H1 (cell line): ENCODE data around the gene AQP12A. TPM values are rescaled to one million over a fixed set of nuclear protein-coding genes. Genes with fewer than 3 reads are reported as not detected.

ENCODE experiments used
- CTCF ChIA-PET: fragments of 300-600 bp; sonication (Branson Sonifier 250); formaldehyde crosslinking; loops from one replicate; lab custom pipeline; 2021; ENCODE audit not compliant: partially characterized antibody; lab: Charles Lee
- POLR2A ChIA-PET: fragments of 300-600 bp; sonication (Branson Sonifier 250); formaldehyde crosslinking; loops from one replicate; lab custom pipeline; 2021; ENCODE audit warnings: inconsistent platforms; ENCODE audit not compliant: partially characterized antibody; lab: Charles Lee
- DNase-seq, 2 experiments: peaks; one replicate each; pipeline versions ENCODE4 v3.0.0 to v3.0.0-alpha.2; 2010 to 2022; ENCODE audit warnings: low spot score in 2 of 2, low read depth in 1 of 2, mixed read lengths in 1 of 2
- FAIRE-seq: peaks from 2 replicates; lab custom pipeline; 2011; peaks lifted over from hg19 to GRCh38; lab: Jason Lieb, UNC
- H2AFZ ChIP-seq: 2 replicates; pipeline ENCODE4 v1.8.1; 2012; ENCODE audit warnings: low read length, inconsistent platforms
- H2AK5ac ChIP-seq: 2 replicates; pipeline ENCODE4 v1.6.1; 2013; ENCODE audit warnings: low read depth, low read length
- H2BK120ac ChIP-seq: replicated peaks from 2 replicates; pipeline ENCODE3; 2013; ENCODE audit warnings: low read depth, low read length, inconsistent platforms
- H2BK12ac ChIP-seq: 2 replicates; pipeline ENCODE4 v1.6.1; 2013; ENCODE audit warnings: low read depth, low read length
- H2BK15ac ChIP-seq: 2 replicates; pipeline ENCODE4 v1.6.1; 2013; ENCODE audit warnings: low read length
- H2BK20ac ChIP-seq: 2 replicates; pipeline ENCODE4 v1.6.1; 2013; ENCODE audit warnings: low read length
- H2BK5ac ChIP-seq: 2 replicates; pipeline ENCODE4 v1.6.1; 2013; ENCODE audit warnings: low read depth, low read length
- H3K14ac ChIP-seq: 2 replicates; pipeline ENCODE4 v1.6.1; 2013; ENCODE audit warnings: inconsistent platforms; ENCODE audit not compliant: insufficient read length
- H3K18ac ChIP-seq: 2 replicates; pipeline ENCODE4 v1.6.1; 2013; ENCODE audit warnings: low read length; ENCODE audit errors: extremely low read depth
- H3K23ac ChIP-seq: 2 replicates; pipeline ENCODE4 v1.6.1; 2013; ENCODE audit warnings: inconsistent platforms; ENCODE audit not compliant: insufficient read length
- H3K23me2 ChIP-seq: 2 replicates; pipeline ENCODE4 v1.6.1; 2013; ENCODE audit warnings: low read depth, low read length
- H3K27ac ChIP-seq: 2 replicates; pipeline ENCODE4 v1.6.1; 2011; ENCODE audit warnings: low read depth, low read length, inconsistent platforms
- H3K27me3 ChIP-seq, 4 experiments: replicated peaks in 1 of 4; 1 replicate in 1 of 4; 2 replicates in 3 of 4; pipeline versions ENCODE4 v1.6.1 to v1.8.1; 2011 to 2013; ENCODE audit warnings: low read length in 3 of 4, mild to moderate bottlenecking in 3 of 4, inconsistent platforms in 2 of 4, mixed read lengths in 2 of 4, moderate library complexity in 1 of 4; ENCODE audit not compliant: control insufficient read depth in 3 of 4, insufficient read depth in 3 of 4; ENCODE audit errors: extremely low read depth in 1 of 4
- H3K36me3 ChIP-seq, 4 experiments: 2 replicates each; pipeline versions ENCODE4 v1.6.1 to v1.8.1; 2011 to 2013; ENCODE audit warnings: mild to moderate bottlenecking in 4 of 4, low read length in 3 of 4, moderate library complexity in 2 of 4, control low read depth in 1 of 4, inconsistent platforms in 1 of 4; ENCODE audit not compliant: insufficient read depth in 4 of 4, control insufficient read depth in 2 of 4
- H3K4ac ChIP-seq: replicated peaks from 2 replicates; pipeline ENCODE3; 2013; ENCODE audit warnings: low read length, low read depth, mixed read lengths, inconsistent platforms; ENCODE audit not compliant: insufficient read length
- H3K4me1 ChIP-seq, 4 experiments: replicated peaks in 1 of 4; 1 replicate in 1 of 4; 2 replicates in 3 of 4; pipeline versions ENCODE4 v1.6.1 to v1.8.1; 2011 to 2013; ENCODE audit warnings: low read length in 3 of 4, inconsistent platforms in 2 of 4, mixed read lengths in 1 of 4; ENCODE audit not compliant: insufficient read depth in 4 of 4, control insufficient read depth in 3 of 4
- H3K4me2 ChIP-seq, 2 experiments: 2 replicates each; pipeline versions ENCODE4 v1.6.1 to v1.8.1; 2011 to 2013; ENCODE audit warnings: low read depth in 2 of 2, low read length in 2 of 2, control low read depth in 1 of 2, inconsistent platforms in 1 of 2, mild to moderate bottlenecking in 1 of 2; ENCODE audit not compliant: insufficient read depth in 1 of 2
- H3K4me3 ChIP-seq, 4 experiments: fragments of 200-600, 300-600 bp in 1 of 4; sonication (generic), shearing (Covaris generic), sonication (Bioruptor Twin) in 1 of 4; 2 replicates each; pipeline versions ENCODE4 v1.5.1 to v1.8.1; 2011 to 2016; ENCODE audit warnings: low read length in 4 of 4, low read depth in 3 of 4, control low read depth in 2 of 4, inconsistent platforms in 2 of 4, mild to moderate bottlenecking in 2 of 4, mixed read lengths in 1 of 4, moderate library complexity in 1 of 4; ENCODE audit not compliant: insufficient read depth in 2 of 4; ENCODE audit errors: extremely low read depth in 1 of 4
- H3K56ac ChIP-seq: replicated peaks from 2 replicates; pipeline ENCODE3; 2013; ENCODE audit warnings: low read depth, mild to moderate bottlenecking, mixed read lengths, low read length, inconsistent platforms; ENCODE audit not compliant: insufficient read length
- H3K79me1 ChIP-seq: 2 replicates; pipeline ENCODE4 v1.6.1; 2013; ENCODE audit warnings: low read depth, low read length, control low read depth
- H3K79me2 ChIP-seq, 2 experiments: 2 replicates each; pipeline versions ENCODE4 v1.6.1 to v1.8.1; 2012 to 2013; ENCODE audit warnings: low read length in 2 of 2, mild to moderate bottlenecking in 2 of 2, inconsistent platforms in 1 of 2; ENCODE audit not compliant: insufficient read depth in 2 of 2, control insufficient read depth in 1 of 2
- H3K9ac ChIP-seq, 4 experiments: replicated peaks in 1 of 4; 1 replicate in 1 of 4; 2 replicates in 3 of 4; pipeline versions ENCODE4 v1.6.1 to v1.8.1; 2011 to 2013; ENCODE audit warnings: low read depth in 3 of 4, low read length in 3 of 4, control low read depth in 2 of 4, mild to moderate bottlenecking in 2 of 4, moderate library complexity in 2 of 4, inconsistent platforms in 1 of 4; ENCODE audit errors: extremely low read depth in 1 of 4
- H3K9me3 ChIP-seq, 2 experiments: 2 replicates each; pipeline versions ENCODE4 v1.6.1 to v1.8.1; 2012 to 2013; ENCODE audit warnings: mild to moderate bottlenecking in 2 of 2, moderate library complexity in 2 of 2, control low read depth in 1 of 2, inconsistent platforms in 1 of 2, low read depth in 1 of 2, low read length in 1 of 2, mixed read lengths in 1 of 2; ENCODE audit not compliant: insufficient read depth in 2 of 2
- H4K20me1 ChIP-seq, 2 experiments: replicated peaks in 1 of 2; 2 replicates each; pipeline versions ENCODE3 to v1.8.1; 2011 to 2013; ENCODE audit warnings: inconsistent platforms in 2 of 2, low read length in 2 of 2, mild to moderate bottlenecking in 1 of 2; ENCODE audit not compliant: insufficient read depth in 2 of 2, control insufficient read depth in 1 of 2
- H4K5ac ChIP-seq: 2 replicates; pipeline ENCODE4 v1.6.1; 2013; ENCODE audit warnings: low read length, low read depth, mixed read lengths, inconsistent platforms; ENCODE audit not compliant: insufficient read length
- H4K8ac ChIP-seq: 2 replicates; pipeline ENCODE4 v1.8.0; 2013; ENCODE audit warnings: mild to moderate bottlenecking, moderate library complexity, low read length, inconsistent platforms; ENCODE audit not compliant: insufficient read depth; ENCODE audit errors: extremely low read depth
- H4K91ac ChIP-seq: replicated peaks from 2 replicates; pipeline ENCODE3; 2013; ENCODE audit warnings: low read length, mixed read lengths, inconsistent platforms; ENCODE audit not compliant: insufficient read length
- WGBS, 2 experiments: shearing (Covaris generic) in 1 of 2; methylation state at CpG; one replicate each; pipeline versions ENCODE4 v1.1.6 to v1.1.7; 2013 to 2015; ENCODE audit warnings: low lambda C conversion rate in 2 of 2, mixed read lengths in 2 of 2, inconsistent platforms in 1 of 2, low coverage in 1 of 2, missing lambda C conversion rate in 1 of 2; ENCODE audit not compliant: insufficient replicate concordance in 2 of 2, insufficient coverage in 1 of 2, insufficient read length in 1 of 2; ENCODE audit errors: extremely low coverage in 1 of 2, missing lambda C conversion rate in 1 of 2; 5-methylcytosine and 5-hydroxymethylcytosine counted together
- polyA plus RNA-seq, 7 experiments: library from polyadenylated mRNA; depleted of rRNA in 3 of 7; stranded (reverse) in 5 of 7; unstranded in 2 of 7; fragments of >200 nt in 5 of 7; fragments of 200-250 nt in 2 of 7; gene quantifications; 1 replicate in 5 of 7; 2 replicates in 1 of 7; 4 replicates in 1 of 7; pipeline versions ENCODE4 v1.2.1 to v1.2.3, GENCODE V29; 2011 to 2013; ENCODE audit warnings: missing spikeins in 2 of 7, mixed read lengths in 2 of 7
- total RNA-seq: library from RNA; stranded (reverse); fragmentation: NEBNext Ultra II Directional; extraction: Animal tissue kit (Norgen Biotek cat#: 25700); gene quantifications from 2 replicates; pipeline ENCODE4 v1.2.1, GENCODE V29; 2021

Gene AQP12A
- total and polyA plus RNA-seq, 2 of the 8 experiments (the other 6 are each of a cell fraction or from before 2014, with no cell fraction given): not detected

DNA sequence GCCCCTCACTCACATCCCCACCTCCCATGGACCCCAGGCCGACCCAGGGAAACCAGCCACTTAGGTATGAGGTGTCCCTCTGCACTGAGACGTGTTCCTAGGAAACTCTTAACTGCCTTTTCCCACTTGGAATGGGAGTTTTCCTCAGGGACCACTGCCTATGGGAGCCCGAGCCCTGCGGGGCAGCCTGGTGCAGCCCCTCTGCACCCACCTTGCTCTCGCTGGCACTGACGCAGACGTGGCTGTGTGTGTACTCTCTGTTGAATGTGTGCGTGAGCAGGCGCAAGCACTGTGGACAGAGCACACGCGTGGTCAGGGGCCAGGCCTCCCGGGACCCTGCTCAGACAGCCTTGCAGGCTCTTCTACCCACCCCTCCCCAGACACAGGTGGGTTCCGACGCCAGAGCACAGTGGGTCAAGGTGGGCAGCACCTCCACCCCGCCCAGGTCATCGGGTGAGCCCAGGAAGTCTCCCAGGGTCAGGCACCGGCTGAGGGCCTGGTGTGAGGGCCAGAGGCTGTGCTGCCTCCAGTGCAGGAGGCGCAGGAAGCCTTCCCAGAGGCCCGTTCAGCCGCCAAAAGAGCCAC lies 30.0 kb downstream of the AQP12A start:
- H2BK120ac ChIP-seq: no peak overlapping the region
- no peak overlapping the region for H4K8ac ChIP-seq
- H3K27ac ChIP-seq: no peak overlapping the region
- H3K36me3 ChIP-seq: peaks cover 27 to 94% (median 70%) of the 10 kb centered on the region in 4 experiments
- H3K4ac ChIP-seq: no peak overlapping the region
- H2BK12ac ChIP-seq: no peak overlapping the region
- no peak overlapping the region for H3K4me3 ChIP-seq
- ChIA-PET CTCF (interaction anchor here (1.1 to 1.2 kb wide), 2 partner anchors 14 to 25 kb away, joined by 3 read pairs; no protein-coding TSS in a partner anchor), POLR2A (interaction anchor here (1.0 to 3.5 kb wide), 8 partner anchors 12 to 69 kb away, joined by 3 to 15 read pairs (median 4); no protein-coding TSS in a partner anchor)
- H3K18ac ChIP-seq: no peak overlapping the region
- H2BK20ac ChIP-seq: no peak overlapping the region
- no peak overlapping the region for H2BK5ac ChIP-seq
- FAIRE-seq (no peak), DNase-seq (no peak)
- H3K23me2 ChIP-seq: no peaks in the 10 kb centered on the region
- no peak overlapping the region for H3K14ac ChIP-seq
- no peak overlapping the region for H2AFZ ChIP-seq
- no peak overlapping the region for H3K4me2 ChIP-seq
- no peak overlapping the region for H3K9ac ChIP-seq
- H3K79me2 ChIP-seq: no peaks in the 10 kb centered on the region
- H3K56ac ChIP-seq: no peak overlapping the region
- no peak overlapping the region for H2AK5ac ChIP-seq
- WGBS, 2 experiments: 90% methylated on average over 20 of the region's 20 CpGs; no CpG with 5 or more reads in 1 of the 2 experiments
- H4K5ac ChIP-seq: no peak overlapping the region
- H4K20me1 ChIP-seq: peaks cover 10 to 17% of the 10 kb centered on the region in 2 experiments
- peaks cover 2% of the 10 kb centered on the region for H3K79me1 ChIP-seq
- H3K9me3 ChIP-seq: no peaks in the 10 kb centered on the region
- no peak overlapping the region for H4K91ac ChIP-seq
- H2BK15ac ChIP-seq: no peak overlapping the region
- no peaks in the 10 kb centered on the region for H3K27me3 ChIP-seq
- H3K4me1 ChIP-seq: no peaks in the 10 kb centered on the region
- H3K23ac ChIP-seq: no peak overlapping the region
